Muscle of leg (tissue), 11 donors: ENCODE data around the gene ALMS1. TPM values are rescaled to one million over a fixed set of nuclear protein-coding genes. Genes with fewer than 3 reads are reported as not detected.
"Not testable (repeated sequence)": the region's sequence is repeated elsewhere in the genome, so short reads cannot be mapped to it uniquely, and the experiment has no call there.

Experiments
- DNase-seq: peaks from one replicate; pipeline ENCODE4 v3.0.0; 2013
- H3K27ac ChIP-seq: one replicate; pipeline ENCODE4 v1.5.1; 2013; ENCODE audit warnings: mild to moderate bottlenecking, low read length, control low read depth
- H3K27me3 ChIP-seq: one replicate; pipeline ENCODE4 v1.6.1; 2013; ENCODE audit warnings: low read length; ENCODE audit not compliant: control insufficient read depth, insufficient read depth
- H3K36me3 ChIP-seq: one replicate; pipeline ENCODE4 v1.6.1; 2013; ENCODE audit warnings: low read length; ENCODE audit not compliant: control insufficient read depth, insufficient read depth
- H3K4me1 ChIP-seq: one replicate; pipeline ENCODE4 v1.6.1; 2013; ENCODE audit warnings: low read length; ENCODE audit not compliant: control insufficient read depth, insufficient read depth
- H3K4me3 ChIP-seq: one replicate; pipeline ENCODE4 v1.5.1; 2013; ENCODE audit warnings: low read length, control low read depth
- H3K9me3 ChIP-seq: replicated peaks from 2 replicates; pipeline ENCODE4 v1.6.1; 2013; ENCODE audit warnings: low read depth, low read length; ENCODE audit not compliant: control insufficient read depth
- WGBS: methylation state at CpG from one replicate; pipeline ENCODE4 v1.1.5; 2013; ENCODE audit warnings: missing lambda C conversion rate; ENCODE audit not compliant: insufficient coverage; 5-methylcytosine and 5-hydroxymethylcytosine counted together
- polyA plus RNA-seq, 8 donors: library from polyadenylated mRNA; unstranded; fragments of 120-200 nt; gene quantifications; one replicate each; pipeline versions ENCODE4 v1.2.1 to v1.2.3, GENCODE V29; 2013; ENCODE audit warnings: inconsistent platforms in 1 of 8, low replicate concordance in 1 of 8; ENCODE audit not compliant: insufficient read length in 8 of 8, insufficient read depth in 1 of 8
- total RNA-seq: library from RNA; stranded (reverse); fragments of 120-200 nt; gene quantifications from one replicate; pipeline ENCODE4 v1.2.4, GENCODE V29; 2013

ALMS1 gene
- total and polyA plus RNA-seq, 9 donors: 15.4 to 25.7 (median 21.2) TPM

DNA sequence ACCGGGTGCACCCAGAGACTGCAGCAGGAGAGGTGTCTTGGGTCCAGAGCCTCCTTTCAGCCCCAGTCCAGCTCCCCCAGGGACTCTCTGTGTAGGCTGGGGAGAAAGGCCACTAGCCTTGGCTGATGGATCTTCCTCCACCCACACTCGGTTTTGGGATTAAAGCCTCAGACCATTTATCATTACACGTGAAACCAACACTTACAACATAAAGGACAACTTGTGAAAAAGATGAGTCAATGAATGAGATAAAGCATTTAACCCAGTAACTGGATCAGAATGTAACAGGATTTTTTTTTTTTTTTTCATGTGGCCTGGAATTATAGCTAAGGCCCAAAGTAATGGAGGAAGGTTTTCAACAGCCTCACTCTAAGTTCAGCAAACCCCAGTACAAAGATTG, 224.5 kb downstream of the ALMS1 start:
- no peak overlapping the region for H3K4me3 ChIP-seq
- no peak for DNase-seq
- H3K9me3 ChIP-seq: no peaks in the 10 kb centered on the region
- peaks cover 12% of the 10 kb centered on the region for H3K36me3 ChIP-seq
- H3K27ac ChIP-seq: no peak overlapping the region
- H3K4me1 ChIP-seq: no peaks in the 10 kb centered on the region
- WGBS: 100% methylated on average over 1 of the region's 3 CpGs
- H3K27me3 ChIP-seq: no peaks in the 10 kb centered on the region

DNA sequence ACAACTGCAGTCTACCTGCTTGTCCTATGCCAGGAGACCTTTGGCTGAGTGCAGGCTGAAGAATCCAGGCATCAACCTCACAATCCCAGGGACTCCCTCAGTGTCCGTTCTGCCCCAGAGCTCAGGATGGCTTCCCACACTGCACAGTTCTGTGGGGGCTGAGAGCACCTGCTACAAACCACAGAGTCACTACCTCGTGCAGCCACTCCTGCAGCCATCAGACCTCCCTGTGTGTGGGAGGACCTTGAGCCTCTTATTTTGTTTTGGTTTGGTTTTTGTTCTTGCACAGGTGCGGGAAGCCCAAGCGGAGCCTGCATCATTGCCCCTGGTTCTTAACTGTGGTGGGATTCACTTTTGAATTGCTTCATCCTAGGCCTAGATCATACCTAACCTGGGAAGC, 225.6 kb downstream of the ALMS1 start:
- WGBS: 80% methylated on average over 1 of the region's 4 CpGs
- Histone ChIP-seq H3K27ac (no peak overlapping the region), H3K9me3 (no peaks in the 10 kb centered on the region), H3K27me3 (no peaks in the 10 kb centered on the region), H3K36me3 (peaks cover 12% of the 10 kb centered on the region), H3K4me1 (no peaks in the 10 kb centered on the region), H3K4me3 (no peak overlapping the region)
- DNase-seq: no peak

DNA sequence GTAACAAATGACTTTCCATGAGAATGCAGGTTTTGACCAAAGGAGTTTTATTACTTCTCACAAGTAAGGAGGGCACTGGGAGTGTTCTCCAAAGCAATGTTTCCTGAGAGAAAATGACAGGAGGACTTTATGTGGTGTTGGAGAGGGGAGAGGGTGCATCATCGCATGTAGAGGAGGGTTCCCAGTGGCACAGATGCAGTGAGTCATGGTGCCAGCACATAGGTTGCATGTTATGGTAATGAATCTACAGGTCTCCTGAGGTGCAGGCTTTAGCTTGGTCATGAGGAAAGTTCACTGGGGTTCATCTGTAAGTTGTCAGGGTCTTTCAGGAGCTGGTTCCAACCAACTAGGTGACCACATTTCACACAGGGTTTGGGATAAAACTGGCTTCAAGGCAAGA, 226.2 kb downstream of the ALMS1 start:
- no peak overlapping the region for H3K27ac ChIP-seq
- H3K4me1 ChIP-seq: no peaks in the 10 kb centered on the region
- no peak for DNase-seq
- no peaks in the 10 kb centered on the region for H3K9me3 ChIP-seq
- WGBS: 69% methylated on average over 1 of the region's 1 CpG
- H3K27me3 ChIP-seq: no peaks in the 10 kb centered on the region
- H3K4me3 ChIP-seq: no peak overlapping the region
- peaks cover 12% of the 10 kb centered on the region for H3K36me3 ChIP-seq

DNA sequence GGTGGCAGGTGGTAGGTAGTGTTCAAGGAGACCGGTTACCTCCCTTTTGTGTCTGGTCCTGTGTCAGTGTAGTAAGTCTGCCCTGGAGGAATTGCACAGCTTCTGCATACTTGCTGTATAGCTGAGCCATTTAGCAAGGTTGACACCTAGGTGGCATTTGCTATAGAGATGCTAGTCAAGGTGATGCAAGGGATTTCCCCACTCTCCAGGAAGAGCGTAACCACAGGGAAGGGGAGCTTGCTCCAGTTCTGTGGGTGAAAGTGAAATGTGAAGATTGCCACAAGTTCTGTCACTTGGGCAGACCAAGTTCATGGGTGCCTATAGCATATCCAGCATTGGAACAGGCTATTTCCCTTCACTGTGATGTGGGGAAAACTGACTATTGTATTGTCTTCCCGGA, 228.5 kb downstream of the ALMS1 start:
- Histone ChIP-seq H3K4me1 (no peaks in the 10 kb centered on the region), H3K4me3 (no peak overlapping the region), H3K27ac (no peak overlapping the region), H3K9me3 (no peaks in the 10 kb centered on the region), H3K36me3 (peaks cover 6% of the 10 kb centered on the region), H3K27me3 (no peaks in the 10 kb centered on the region)
- no peak for DNase-seq
- WGBS: 100% methylated on average over 1 of the region's 3 CpGs

DNA sequence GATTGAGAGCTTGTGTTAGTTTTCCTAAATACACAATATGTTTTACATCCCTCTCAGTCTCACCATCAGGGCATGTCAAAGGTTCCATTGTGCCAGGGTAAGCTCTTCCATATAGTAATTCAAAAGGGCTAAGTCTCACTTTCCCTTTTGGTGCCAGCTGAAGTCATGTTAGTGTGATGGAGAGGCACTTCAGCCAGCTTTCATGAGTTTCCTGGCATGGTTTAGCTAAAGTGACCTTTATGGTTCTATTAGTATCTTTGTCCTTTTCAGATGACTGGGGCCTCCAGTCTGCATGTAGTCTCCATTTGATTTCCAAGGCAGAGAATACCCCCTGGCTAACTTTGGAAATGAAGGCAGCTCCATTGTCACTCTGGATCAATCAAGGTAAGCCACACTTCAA, 229.4 kb downstream of the ALMS1 start:
- no peak for DNase-seq
- Histone ChIP-seq H3K36me3 (peaks cover 5% of the 10 kb centered on the region), H3K4me3 (no peak overlapping the region), H3K27me3 (no peaks in the 10 kb centered on the region), H3K27ac (no peak overlapping the region), H3K9me3 (no peaks in the 10 kb centered on the region), H3K4me1 (no peaks in the 10 kb centered on the region)

DNA sequence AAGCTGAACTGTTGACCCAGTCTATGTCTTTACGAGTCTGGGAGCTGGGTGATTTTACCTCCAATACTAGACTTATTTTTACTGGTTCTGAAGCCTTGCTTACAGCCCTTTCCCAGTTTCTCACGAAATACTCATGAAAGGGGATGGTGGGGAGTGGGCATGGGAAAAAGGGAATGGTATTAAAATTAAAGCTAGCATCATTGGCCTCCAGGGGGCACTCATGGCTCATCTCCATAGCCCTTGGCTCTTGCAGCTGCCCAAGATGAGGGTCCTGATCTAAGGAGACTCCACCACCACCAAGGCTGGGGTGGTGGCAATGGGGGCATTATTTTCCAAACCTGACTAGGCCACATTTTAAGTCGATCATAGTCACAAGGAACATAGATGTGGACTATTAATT, 234.3 kb downstream of the ALMS1 start:
- not testable (repeated sequence) for H3K4me1 ChIP-seq, H3K9me3 ChIP-seq, H3K27ac ChIP-seq, DNase-seq, H3K4me3 ChIP-seq, H3K27me3 ChIP-seq, H3K36me3 ChIP-seq
- 80% methylated on average over 1 of the region's 3 CpGs for WGBS

DNA sequence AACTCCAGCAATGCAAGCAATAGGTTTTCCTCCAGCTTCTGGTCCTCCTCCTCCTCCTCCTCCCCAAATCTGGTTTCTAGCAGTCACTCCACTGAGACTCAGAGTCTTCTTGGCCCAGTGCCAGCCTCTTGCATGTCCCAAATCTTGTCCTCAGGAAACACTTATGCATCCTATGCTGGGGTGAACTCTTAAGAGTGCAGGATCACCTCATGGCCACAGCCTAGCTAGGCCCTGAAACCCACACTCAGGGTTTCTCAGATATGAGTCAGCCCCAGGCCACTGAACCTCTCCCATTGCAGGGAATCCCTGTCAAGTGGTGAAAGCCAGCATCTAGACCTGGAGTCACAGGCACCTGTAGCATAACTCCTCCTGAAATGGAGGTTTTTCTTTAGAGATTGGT, 238.4 kb downstream of the ALMS1 start:
- DNase-seq, H3K9me3 ChIP-seq, H3K27ac ChIP-seq, H3K27me3 ChIP-seq, H3K4me3 ChIP-seq, H3K4me1 ChIP-seq, H3K36me3 ChIP-seq: not testable (repeated sequence)

DNA sequence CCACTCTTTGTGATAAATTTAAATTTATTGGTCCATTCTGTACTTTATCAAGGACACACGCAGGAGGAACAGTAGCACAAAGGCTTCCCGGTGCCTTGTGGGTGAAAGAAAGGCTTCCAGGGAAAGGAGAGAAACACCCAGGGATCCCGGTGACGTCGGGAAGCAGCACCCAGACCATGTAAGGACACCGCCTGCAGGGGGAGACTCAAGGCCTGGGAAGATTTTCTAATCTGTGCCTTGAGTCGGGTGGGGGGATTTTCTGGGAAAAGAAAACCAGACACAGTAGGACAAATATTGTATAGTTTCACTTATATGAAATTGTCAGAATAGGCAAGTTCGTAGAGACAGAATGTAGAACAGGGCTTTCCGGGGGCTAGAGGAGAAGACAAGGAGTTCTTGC, 239.0 kb downstream of the ALMS1 start:
- H3K9me3 ChIP-seq, H3K4me1 ChIP-seq, DNase-seq, H3K4me3 ChIP-seq, H3K27ac ChIP-seq, H3K27me3 ChIP-seq, H3K36me3 ChIP-seq: not testable (repeated sequence)
- no CpG with 5 or more reads among the region's 9 CpGs for WGBS

DNA sequence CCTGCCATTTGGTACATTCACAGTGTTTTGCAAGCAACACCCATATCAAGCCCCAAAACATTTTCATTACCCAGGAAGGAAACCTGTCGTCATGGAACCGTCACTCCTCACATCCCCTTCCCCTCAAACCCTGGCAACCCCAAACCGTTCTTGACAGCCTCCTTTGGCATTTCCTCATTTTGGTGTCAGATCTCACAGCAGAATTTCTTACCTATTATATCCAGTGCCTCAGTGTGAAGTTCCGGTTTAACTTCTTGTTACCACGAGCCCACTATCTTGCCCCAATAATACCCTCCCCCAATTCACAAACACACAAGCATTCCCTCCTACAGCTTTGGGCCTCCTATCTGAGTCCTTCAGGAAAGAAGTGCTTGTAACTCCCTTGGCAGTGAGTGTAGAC, 240.6 kb downstream of the ALMS1 start:
- not testable (repeated sequence) for H3K9me3 ChIP-seq, H3K27ac ChIP-seq, H3K4me3 ChIP-seq, H3K4me1 ChIP-seq, DNase-seq, H3K27me3 ChIP-seq, H3K36me3 ChIP-seq
- WGBS: 37% methylated on average over 4 of the region's 5 CpGs

DNA sequence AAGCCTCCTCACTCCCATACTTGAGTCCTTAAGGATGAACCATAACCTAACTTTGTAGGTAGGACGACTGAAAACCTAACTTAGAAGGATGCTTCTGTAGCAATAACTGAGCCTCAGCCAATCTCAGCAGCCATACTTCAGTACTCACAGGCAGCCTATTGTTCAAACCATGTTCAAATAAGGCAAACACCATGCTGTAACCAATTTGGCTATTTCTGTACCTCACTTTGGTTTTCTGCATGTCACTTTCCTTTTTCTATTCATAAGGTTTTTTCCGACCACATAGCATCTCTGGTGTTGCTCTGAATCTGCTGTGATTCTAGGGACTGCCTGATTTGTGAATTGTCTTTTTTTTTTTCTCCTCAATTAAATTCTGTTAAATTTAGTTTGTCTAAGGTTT, 242.9 kb downstream of the ALMS1 start:
- not testable (repeated sequence) for H3K27me3 ChIP-seq, H3K36me3 ChIP-seq, DNase-seq, H3K4me3 ChIP-seq, H3K9me3 ChIP-seq, H3K27ac ChIP-seq, H3K4me1 ChIP-seq
- 60% methylated on average over 1 of the region's 2 CpGs for WGBS

DNA sequence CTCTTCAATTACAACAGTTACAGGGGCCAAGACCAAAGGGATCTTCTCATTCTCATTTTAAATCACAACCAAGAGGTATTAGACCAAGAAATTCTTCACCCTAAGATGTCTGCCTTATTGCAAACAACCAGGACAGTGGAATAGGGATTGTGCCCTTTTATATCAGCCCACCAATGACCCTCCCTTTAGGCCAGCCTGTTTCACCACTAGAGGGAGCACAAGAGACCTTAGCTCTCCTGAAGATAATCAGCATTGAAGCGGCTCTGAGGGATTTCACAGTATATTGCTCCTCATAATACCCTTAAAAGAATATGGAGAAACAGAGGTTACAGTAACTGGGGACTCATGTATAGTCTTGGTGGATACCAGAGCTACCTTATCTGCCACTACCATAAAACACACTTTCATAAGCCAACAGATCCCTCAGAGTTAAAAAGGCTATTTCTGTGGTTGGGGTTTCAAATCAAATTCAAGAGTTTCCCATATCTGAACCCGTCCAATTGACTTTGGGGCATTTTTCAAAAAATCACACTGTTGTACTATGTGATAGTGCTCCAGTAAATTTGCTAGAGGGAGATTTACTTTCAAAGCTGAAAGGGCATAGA, 245.1 kb downstream of the ALMS1 start:
- not testable (repeated sequence) for H3K27ac ChIP-seq, DNase-seq, H3K4me3 ChIP-seq, H3K27me3 ChIP-seq, H3K9me3 ChIP-seq, H3K36me3 ChIP-seq, H3K4me1 ChIP-seq
- WGBS: no CpG with 5 or more reads among the region's 2 CpGs
